Lung microvascular endothelial cell (primary cell): ENCODE data around the gene ASRGL1. TPM values are rescaled to one million over a fixed set of nuclear protein-coding genes. Genes with fewer than 3 reads are reported as not detected.
"Not testable (repeated sequence)": the region's sequence is repeated elsewhere in the genome, so short reads cannot be mapped to it uniquely, and the experiment has no call there.

ENCODE experiments used
- DNase-seq, 2 donors: peaks; one replicate each; pipeline versions ENCODE4 v3.0.0 to v3.0.0-alpha.2; 2010; ENCODE audit warnings: low read depth in 2 of 2
- total RNA-seq: library from RNA; depleted of rRNA; stranded (reverse); fragments of >200 nt; gene quantifications from 2 replicates; pipeline ENCODE4 v1.2.1, GENCODE V29; 2014

The ASRGL1 gene
- total RNA-seq, 1 donor from 2014 or later = 33.3 TPM

GRCh38 chr11:62352355-62353336 is 15.4 kb downstream of the ASRGL1 start:
- DNase-seq = no peak

GRCh38 chr11:62353841-62354240 is 16.6 kb downstream of the ASRGL1 start:
- DNase-seq = no peak

- no peak for DNase-seq
Measured at GRCh38 chr11:62358273-62358672, 21.0 kb downstream of the ASRGL1 start.

- DNase-seq = no peak
Measured at GRCh38 chr11:62359475-62359874, 22.2 kb downstream of the ASRGL1 start.

GRCh38 chr11:62360685-62361084 is 23.4 kb downstream of the ASRGL1 start:
- peak; percentile 58 to 76 for DNase-seq

- not testable (repeated sequence) for DNase-seq
Measured at GRCh38 chr11:62368861-62369477, 31.7 kb downstream of the ASRGL1 start.

GRCh38 chr11:62370743-62371440 is 33.6 kb downstream of the ASRGL1 start:
- DNase-seq = no peak

GRCh38 chr11:62372871-62373270 is 35.6 kb downstream of the ASRGL1 start:
- DNase-seq = no peak

- DNase-seq = no peak
Measured at GRCh38 chr11:62373464-62374119, 36.3 kb downstream of the ASRGL1 start.

GRCh38 chr11:62374801-62375200 is 37.6 kb downstream of the ASRGL1 start:
- no peak for DNase-seq

- peak; percentile 64 to 70 for DNase-seq
Measured at GRCh38 chr11:62378459-62379063, 41.3 kb downstream of the ASRGL1 start.

GRCh38 chr11:62379586-62379985 is 42.3 kb downstream of the ASRGL1 start:
- DNase-seq = not testable (repeated sequence)

- peak; percentile 73 to 74 for DNase-seq
Measured at GRCh38 chr11:62380821-62381245, 43.6 kb downstream of the ASRGL1 start.

GRCh38 chr11:62383822-62384221 is 46.6 kb downstream of the ASRGL1 start:
- no peak for DNase-seq

- DNase-seq = not testable (repeated sequence)
Measured at GRCh38 chr11:62386083-62386482, 48.8 kb downstream of the ASRGL1 start.

- DNase-seq = no peak
Measured at GRCh38 chr11:62387381-62387780, 50.1 kb downstream of the ASRGL1 start.

GRCh38 chr11:62388999-62389398 is 51.8 kb downstream of the ASRGL1 start:
- DNase-seq = no peak

- DNase-seq = no peak
Measured at GRCh38 chr11:62390237-62390636, 53.0 kb downstream of the ASRGL1 start.

- DNase-seq = no peak
Measured at GRCh38 chr11:62390722-62391121, 53.5 kb downstream of the ASRGL1 start.

- no peak for DNase-seq
Measured at GRCh38 chr11:62391642-62392425, 54.6 kb downstream of the ASRGL1 start.
